ENCODE data around the gene MEOX2.

DNA sequence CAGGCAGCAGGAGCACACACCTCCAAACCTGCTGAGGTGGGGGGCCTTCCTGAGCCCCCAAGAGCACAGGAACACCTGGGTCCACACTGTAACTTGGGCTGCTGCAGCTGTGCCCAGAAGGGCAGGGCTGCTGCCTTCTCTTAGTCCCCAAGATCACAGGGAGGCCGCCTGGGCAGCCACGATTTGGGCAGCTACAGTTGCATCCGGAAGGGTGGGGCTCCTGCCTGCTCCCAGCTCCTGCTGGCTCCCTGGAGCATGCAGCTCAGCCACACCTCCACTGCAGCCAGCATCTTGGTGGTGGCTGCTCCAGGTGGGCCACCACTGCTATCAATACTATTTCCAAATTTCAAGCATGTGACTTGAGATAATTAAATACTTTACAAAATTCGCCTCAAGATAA lies 86.2 kb downstream of the MEOX2 start:
- TF ChIP-seq, protein P1, sequence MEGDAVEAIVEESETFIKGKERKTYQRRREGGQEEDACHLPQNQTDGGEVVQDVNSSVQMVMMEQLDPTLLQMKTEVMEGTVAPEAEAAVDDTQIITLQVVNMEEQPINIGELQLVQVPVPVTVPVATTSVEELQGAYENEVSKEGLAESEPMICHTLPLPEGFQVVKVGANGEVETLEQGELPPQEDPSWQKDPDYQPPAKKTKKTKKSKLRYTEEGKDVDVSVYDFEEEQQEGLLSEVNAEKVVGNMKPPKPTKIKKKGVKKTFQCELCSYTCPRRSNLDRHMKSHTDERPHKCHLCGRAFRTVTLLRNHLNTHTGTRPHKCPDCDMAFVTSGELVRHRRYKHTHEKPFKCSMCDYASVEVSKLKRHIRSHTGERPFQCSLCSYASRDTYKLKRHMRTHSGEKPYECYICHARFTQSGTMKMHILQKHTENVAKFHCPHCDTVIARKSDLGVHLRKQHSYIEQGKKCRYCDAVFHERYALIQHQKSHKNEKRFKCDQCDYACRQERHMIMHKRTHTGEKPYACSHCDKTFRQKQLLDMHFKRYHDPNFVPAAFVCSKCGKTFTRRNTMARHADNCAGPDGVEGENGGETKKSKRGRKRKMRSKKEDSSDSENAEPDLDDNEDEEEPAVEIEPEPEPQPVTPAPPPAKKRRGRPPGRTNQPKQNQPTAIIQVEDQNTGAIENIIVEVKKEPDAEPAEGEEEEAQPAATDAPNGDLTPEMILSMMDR (IDR thresholded peaks at IDR 0.05; ENCODE audit: control extremely low read depth in 1 of 3, insufficient read depth in 1 of 3, low read depth in 1 of 3, low read length in 3 of 3), result no peak
- no peak for TF ChIP-seq CHD1 (IDR thresholded peaks at IDR 0.05; ENCODE audit: low read depth, low read length)
- TF ChIP-seq POLR2A (IDR thresholded peaks at IDR 0.05; ENCODE audit: control extremely low read depth in 1 of 2, low read depth in 2 of 2, low read length in 2 of 2), result no peak
- no peak for TF ChIP-seq POLR2AphosphoS5 (IDR thresholded peaks at IDR 0.05; ENCODE audit: low read depth, low read length)
- no peak for TF ChIP-seq NRF1 (IDR thresholded peaks at IDR 0.05; ENCODE audit: low read depth, low read length)
- TF ChIP-seq, protein P2, sequence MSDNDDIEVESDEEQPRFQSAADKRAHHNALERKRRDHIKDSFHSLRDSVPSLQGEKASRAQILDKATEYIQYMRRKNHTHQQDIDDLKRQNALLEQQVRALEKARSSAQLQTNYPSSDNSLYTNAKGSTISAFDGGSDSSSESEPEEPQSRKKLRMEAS (IDR thresholded peaks at IDR 0.05), result no peak
- TF ChIP-seq EZH2 (IDR thresholded peaks at IDR 0.05; ENCODE audit: low read depth, low read length, severe bottlenecking), result no peak
- no peak for TF ChIP-seq CTBP2 (IDR thresholded peaks at IDR 0.05; ENCODE audit: borderline replicate concordance, insufficient read depth, insufficient read length, low read length)
- TF ChIP-seq, protein P3, sequence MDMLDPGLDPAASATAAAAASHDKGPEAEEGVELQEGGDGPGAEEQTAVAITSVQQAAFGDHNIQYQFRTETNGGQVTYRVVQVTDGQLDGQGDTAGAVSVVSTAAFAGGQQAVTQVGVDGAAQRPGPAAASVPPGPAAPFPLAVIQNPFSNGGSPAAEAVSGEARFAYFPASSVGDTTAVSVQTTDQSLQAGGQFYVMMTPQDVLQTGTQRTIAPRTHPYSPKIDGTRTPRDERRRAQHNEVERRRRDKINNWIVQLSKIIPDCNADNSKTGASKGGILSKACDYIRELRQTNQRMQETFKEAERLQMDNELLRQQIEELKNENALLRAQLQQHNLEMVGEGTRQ (IDR thresholded peaks at IDR 0.05; ENCODE audit: low read length), result no peak
- no peak for TF ChIP-seq TAF1 (IDR thresholded peaks at IDR 0.05; ENCODE audit: low read depth, low read length)
- TF ChIP-seq CEBPB (IDR thresholded peaks at IDR 0.05; ENCODE audit: low read depth, low read length), result no peak
- no peak for TF ChIP-seq EP300 (IDR thresholded peaks at IDR 0.05; ENCODE audit: borderline replicate concordance in 1 of 2, low read depth in 2 of 2, low read length in 2 of 2)
- no peak for TF ChIP-seq RFX5 (IDR thresholded peaks at IDR 0.05; ENCODE audit: borderline replicate concordance, low read depth, low read length)

Data from H1 (cell line).